ENCODE data around the gene NELFE. TPM values are rescaled to one million over a fixed set of nuclear protein-coding genes. Genes with fewer than 3 reads are reported as not detected.

The NELFE gene
- total and polyA plus RNA-seq, 2 experiments from 2014 or later: 70.1 to 78.7 TPM

GRCh38 chr6:31966506-31966905 is 7.7 kb upstream of the NELFE start:
- Histone ChIP-seq H3K4me2 (no peak overlapping the region), H3K27me3 (no peaks in the 10 kb centered on the region), H3K27ac (no peak overlapping the region), H3K9me2 (replicated peaks; ENCODE audit: insufficient read depth) (no peaks in the 10 kb centered on the region), H2AFZ (no peak overlapping the region), H3K4me3 (no peak overlapping the region), H3K36me3 (replicated peaks; ENCODE audit: insufficient read depth, low read depth) (no peaks in the 10 kb centered on the region), H3K4me1 (ENCODE audit: insufficient read depth) (peaks cover 11% of the 10 kb centered on the region), H4K20me1 (ENCODE audit: insufficient read depth, poor library complexity, severe bottlenecking) (no peaks in the 10 kb centered on the region), H3K9me3 (ENCODE audit: low read depth) (no peaks in the 10 kb centered on the region), H3K79me2 (peaks cover 11% of the 10 kb centered on the region)
- DNase-seq (ENCODE audit: low spot score): no peak
- TF ChIP-seq CTCF (IDR thresholded peaks at IDR 0.05; ENCODE audit: poor library complexity): no peak
- TF ChIP-seq EZH2 (IDR thresholded peaks at IDR 0.05; ENCODE audit: borderline replicate concordance): no peak
- TF ChIP-seq EZH2phosphoT487 (IDR thresholded peaks at IDR 0.05; ENCODE audit: low read depth, severe bottlenecking, unreplicated experiment): no peak
- 97% methylated on average over 7 of the region's 7 CpGs for WGBS (ENCODE audit: low lambda C conversion rate, missing lambda C conversion rate)

GRCh38 chr6:31965700-31966099 is 6.9 kb upstream of the NELFE start:
- Histone ChIP-seq H4K20me1 (ENCODE audit: insufficient read depth, poor library complexity, severe bottlenecking) (no peaks in the 10 kb centered on the region), H3K79me2 (peaks cover 7% of the 10 kb centered on the region), H3K4me1 (ENCODE audit: insufficient read depth) (peaks cover 4% of the 10 kb centered on the region), H3K4me2 (no peak overlapping the region), H3K36me3 (replicated peaks; ENCODE audit: insufficient read depth, low read depth) (no peaks in the 10 kb centered on the region), H3K9me2 (replicated peaks; ENCODE audit: insufficient read depth) (no peaks in the 10 kb centered on the region), H3K4me3 (no peak overlapping the region), H3K27me3 (no peaks in the 10 kb centered on the region), H2AFZ (no peak overlapping the region), H3K27ac (no peak overlapping the region), H3K9me3 (ENCODE audit: low read depth) (no peaks in the 10 kb centered on the region)
- WGBS (ENCODE audit: low lambda C conversion rate, missing lambda C conversion rate): 89% methylated on average over 13 of the region's 13 CpGs
- TF ChIP-seq CTCF (IDR thresholded peaks at IDR 0.05; ENCODE audit: poor library complexity) (no peak), EZH2phosphoT487 (IDR thresholded peaks at IDR 0.05; ENCODE audit: low read depth, severe bottlenecking, unreplicated experiment) (no peak), EZH2 (IDR thresholded peaks at IDR 0.05; ENCODE audit: borderline replicate concordance) (no peak)
- no peak for DNase-seq (ENCODE audit: low spot score)

GRCh38 chr6:31963921-31964320 is 5.2 kb upstream of the NELFE start:
- H4K20me1 ChIP-seq (ENCODE audit: insufficient read depth, poor library complexity, severe bottlenecking): no peaks in the 10 kb centered on the region

More at GRCh38 chr6:31963921-31964320, 5.2 kb upstream of the NELFE start:
- H3K36me3 ChIP-seq (replicated peaks; ENCODE audit: insufficient read depth, low read depth): no peaks in the 10 kb centered on the region
- H3K27me3 ChIP-seq: no peaks in the 10 kb centered on the region
- WGBS (ENCODE audit: low lambda C conversion rate, missing lambda C conversion rate): over 99% methylated on average over 19 of the region's 19 CpGs
- no peak overlapping the region for H3K4me3 ChIP-seq
- H3K79me2 ChIP-seq: peaks cover 20% of the 10 kb centered on the region
- no peak for DNase-seq (ENCODE audit: low spot score)
- H3K4me2 ChIP-seq: no peak overlapping the region
- H3K4me1 ChIP-seq (ENCODE audit: insufficient read depth): peaks cover 8% of the 10 kb centered on the region
- H3K27ac ChIP-seq: no peak overlapping the region
- H2AFZ ChIP-seq: no peak overlapping the region
- H3K9me3 ChIP-seq (ENCODE audit: low read depth): no peaks in the 10 kb centered on the region
- no peaks in the 10 kb centered on the region for H3K9me2 ChIP-seq (replicated peaks; ENCODE audit: insufficient read depth)
- no peak for TF ChIP-seq CTCF (IDR thresholded peaks at IDR 0.05; ENCODE audit: poor library complexity)
- no peak for TF ChIP-seq EZH2phosphoT487 (IDR thresholded peaks at IDR 0.05; ENCODE audit: low read depth, severe bottlenecking, unreplicated experiment)
- TF ChIP-seq EZH2 (IDR thresholded peaks at IDR 0.05; ENCODE audit: borderline replicate concordance): no peak
